Measurements from ENCODE around the gene C14orf132.

C14orf132 gene

GRCh38 chr14:96102081-96102856 lies 63.1 kb downstream of the C14orf132 start:
- Histone ChIP-seq H3K36me3 (ENCODE audit: insufficient read depth, low read length) (no peaks in the 10 kb centered on the region), H3K9ac (ENCODE audit: low read depth, low read length) (no peak overlapping the region), H3K9me3 (ENCODE audit: control insufficient read depth, insufficient read depth, low read length) (no peaks in the 10 kb centered on the region), H3K4me1 (ENCODE audit: insufficient read depth, low read length) (peaks cover 4% of the 10 kb centered on the region; the same call in 1 of the 2 replicates)

- H3K9ac ChIP-seq (ENCODE audit: low read depth, low read length): no peak overlapping the region
- no peaks in the 10 kb centered on the region for H3K9me3 ChIP-seq (ENCODE audit: control insufficient read depth, insufficient read depth, low read length)
- H3K4me1 ChIP-seq (ENCODE audit: insufficient read depth, low read length): peaks cover 4% of the 10 kb centered on the region; the same call in 1 of the 2 replicates
- no peaks in the 10 kb centered on the region for H3K36me3 ChIP-seq (ENCODE audit: insufficient read depth, low read length)
Observed at GRCh38 chr14:96103075-96103474, 63.9 kb downstream of the C14orf132 start.

GRCh38 chr14:96103560-96104460 lies 64.6 kb downstream of the C14orf132 start:
- Histone ChIP-seq H3K9me3 (ENCODE audit: control insufficient read depth, insufficient read depth, low read length) (no peaks in the 10 kb centered on the region), H3K9ac (ENCODE audit: low read depth, low read length) (no peak overlapping the region), H3K4me1 (ENCODE audit: insufficient read depth, low read length) (peaks cover 4% of the 10 kb centered on the region; the same call in 1 of the 2 replicates), H3K36me3 (ENCODE audit: insufficient read depth, low read length) (no peaks in the 10 kb centered on the region)

GRCh38 chr14:96104469-96105057 lies 65.4 kb downstream of the C14orf132 start:
- H3K9me3 ChIP-seq (ENCODE audit: control insufficient read depth, insufficient read depth, low read length): no peaks in the 10 kb centered on the region
- H3K4me1 ChIP-seq (ENCODE audit: insufficient read depth, low read length): peaks cover 4% of the 10 kb centered on the region; the same call in 1 of the 2 replicates
- H3K9ac ChIP-seq (ENCODE audit: low read depth, low read length): no peak overlapping the region
- no peaks in the 10 kb centered on the region for H3K36me3 ChIP-seq (ENCODE audit: insufficient read depth, low read length)

DNA sequence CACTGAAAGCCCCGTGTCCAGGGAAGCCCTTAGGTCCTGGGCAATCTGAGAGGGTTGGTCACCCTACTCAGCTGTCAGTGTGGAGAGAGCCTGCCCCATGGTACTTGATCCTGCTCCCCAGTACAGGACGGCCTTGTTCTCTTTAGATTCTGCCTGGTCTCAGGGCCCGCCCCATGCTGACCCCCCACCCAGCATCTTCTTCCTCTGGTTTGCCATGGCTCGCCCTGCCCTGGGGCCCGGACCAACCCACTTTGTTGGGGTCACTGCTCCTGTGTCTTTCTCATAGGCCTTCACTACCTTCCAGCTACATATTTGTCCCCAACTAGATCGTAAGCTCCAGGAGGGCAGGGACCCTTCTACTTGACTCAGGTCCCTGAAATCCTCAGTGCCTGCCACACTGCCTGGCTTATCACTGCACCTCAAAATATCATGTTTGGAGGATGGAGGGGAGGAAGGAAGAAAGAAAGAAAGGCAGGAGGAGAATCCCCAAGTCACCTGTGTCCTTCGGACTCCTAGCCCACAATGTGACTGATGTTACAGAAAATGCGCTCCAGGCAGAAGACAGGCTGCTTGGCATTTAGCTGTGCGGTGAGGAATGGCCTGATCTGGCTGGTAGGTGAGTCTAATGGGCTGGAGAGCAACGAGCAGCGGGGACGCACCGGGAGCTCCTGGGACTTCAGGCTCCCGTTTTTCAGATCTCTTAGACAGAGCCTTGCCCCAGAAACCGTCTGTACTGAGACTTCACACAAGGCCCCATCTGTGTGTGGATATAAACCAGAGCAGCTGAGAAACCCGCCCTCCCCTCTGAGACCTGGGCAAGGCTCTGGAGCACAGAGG lies 66.1 kb downstream of the C14orf132 start:
- Histone ChIP-seq H3K36me3 (ENCODE audit: insufficient read depth, low read length) (no peaks in the 10 kb centered on the region), H3K4me1 (ENCODE audit: insufficient read depth, low read length) (peaks cover 4% of the 10 kb centered on the region; the same call in 1 of the 2 replicates)

DNA sequence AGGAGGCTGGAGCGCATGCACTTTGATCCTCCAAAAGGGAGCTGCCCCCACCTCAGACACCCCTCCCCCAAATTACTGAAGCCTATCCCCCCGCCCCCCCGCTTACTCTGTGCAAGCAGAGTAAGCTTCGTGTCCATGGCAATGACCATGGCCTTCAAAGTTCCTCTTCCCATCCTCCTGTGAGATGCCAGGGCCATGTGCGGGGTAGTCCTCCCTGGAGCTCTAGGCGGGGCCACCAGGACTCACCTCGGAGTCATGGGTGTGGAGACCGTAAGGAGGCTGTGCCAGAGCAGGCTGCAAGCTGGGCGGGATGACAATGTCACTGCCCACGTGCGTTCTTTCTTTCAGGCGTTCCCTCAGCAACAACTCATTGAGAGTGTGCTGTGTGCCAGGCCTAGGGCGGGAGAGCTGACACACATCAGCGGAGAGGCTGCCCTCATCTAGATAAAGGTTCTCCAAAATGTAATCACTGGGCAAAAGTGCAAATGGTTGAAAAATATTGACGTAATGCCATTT lies 66.8 kb downstream of the C14orf132 start:
- H3K9ac ChIP-seq (ENCODE audit: low read depth, low read length): no peak overlapping the region

More for the DNA sequence above, 66.1 kb downstream of the C14orf132 start:
- no peak overlapping the region for H3K9ac ChIP-seq (ENCODE audit: low read depth, low read length)
- H3K9me3 ChIP-seq (ENCODE audit: control insufficient read depth, insufficient read depth, low read length): no peaks in the 10 kb centered on the region

DNA sequence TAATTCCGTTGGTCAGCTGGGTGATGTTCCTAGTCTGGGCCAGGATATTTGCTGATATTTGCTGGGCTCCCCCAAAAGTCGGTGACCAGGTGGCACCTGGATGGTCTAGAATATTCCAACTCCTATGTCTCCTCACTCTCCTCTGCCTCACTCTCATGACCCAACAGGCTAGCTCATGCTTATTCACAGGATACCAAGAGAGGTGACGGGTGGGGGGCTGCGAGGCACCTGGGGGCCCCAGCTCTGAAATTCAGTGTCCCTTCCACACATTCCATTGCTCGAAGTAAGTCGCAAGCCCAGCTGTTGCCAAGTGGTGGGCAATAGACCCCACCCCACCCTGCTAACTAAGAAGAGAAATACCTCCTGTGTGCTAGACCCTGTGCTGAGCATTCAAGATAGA lies 67.7 kb downstream of the C14orf132 start:
- Histone ChIP-seq H3K9me3 (ENCODE audit: control insufficient read depth, insufficient read depth, low read length) (no peaks in the 10 kb centered on the region), H3K36me3 (ENCODE audit: insufficient read depth, low read length) (no peaks in the 10 kb centered on the region), H3K9ac (ENCODE audit: low read depth, low read length) (no peak overlapping the region), H3K4me1 (ENCODE audit: insufficient read depth, low read length) (no peaks in the 10 kb centered on the region)

More for the DNA sequence above, 66.8 kb downstream of the C14orf132 start:
- no peaks in the 10 kb centered on the region for H3K4me1 ChIP-seq (ENCODE audit: insufficient read depth, low read length)
- no peaks in the 10 kb centered on the region for H3K36me3 ChIP-seq (ENCODE audit: insufficient read depth, low read length)
- H3K9me3 ChIP-seq (ENCODE audit: control insufficient read depth, insufficient read depth, low read length): no peaks in the 10 kb centered on the region

GRCh38 chr14:96108061-96108795 lies 69.1 kb downstream of the C14orf132 start:
- Histone ChIP-seq H3K9me3 (ENCODE audit: control insufficient read depth, insufficient read depth, low read length) (no peaks in the 10 kb centered on the region), H3K4me1 (ENCODE audit: insufficient read depth, low read length) (no peaks in the 10 kb centered on the region), H3K36me3 (ENCODE audit: insufficient read depth, low read length) (no peaks in the 10 kb centered on the region), H3K9ac (ENCODE audit: low read depth, low read length) (no peak overlapping the region)

DNA sequence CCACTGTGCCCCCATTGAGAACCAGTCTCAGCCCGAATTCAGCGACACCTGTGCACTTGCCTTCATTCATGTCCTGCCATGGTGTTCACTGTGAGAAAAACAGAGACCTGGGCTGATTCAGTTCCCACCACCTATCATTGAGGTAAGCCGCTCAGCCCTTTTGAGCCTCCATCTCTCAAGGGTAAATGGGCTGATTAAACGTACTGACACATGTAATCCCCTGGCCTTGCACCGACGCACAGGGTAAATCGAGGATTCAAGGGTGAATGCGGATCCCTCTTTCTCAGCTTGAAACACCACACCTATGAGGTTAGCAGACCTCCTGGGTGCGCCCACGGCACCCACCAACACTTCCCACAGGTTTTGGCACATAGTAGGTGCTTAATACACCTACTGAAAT lies 69.7 kb downstream of the C14orf132 start:
- Histone ChIP-seq H3K9ac (ENCODE audit: low read depth, low read length) (no peak overlapping the region), H3K36me3 (ENCODE audit: insufficient read depth, low read length) (no peaks in the 10 kb centered on the region), H3K9me3 (ENCODE audit: control insufficient read depth, insufficient read depth, low read length) (0 out of 2 replicates have a peak, but pooled peaks cover 3% of the 10 kb centered on the region), H3K4me1 (ENCODE audit: insufficient read depth, low read length) (no peaks in the 10 kb centered on the region)

GRCh38 chr14:96109596-96110355 lies 70.6 kb downstream of the C14orf132 start:
- Histone ChIP-seq H3K9me3 (ENCODE audit: control insufficient read depth, insufficient read depth, low read length) (peaks cover 8% of the 10 kb centered on the region; the same call in 1 of the 2 replicates), H3K4me1 (ENCODE audit: insufficient read depth, low read length) (no peaks in the 10 kb centered on the region), H3K36me3 (ENCODE audit: insufficient read depth, low read length) (no peaks in the 10 kb centered on the region), H3K9ac (ENCODE audit: low read depth, low read length) (no peak overlapping the region)

DNA sequence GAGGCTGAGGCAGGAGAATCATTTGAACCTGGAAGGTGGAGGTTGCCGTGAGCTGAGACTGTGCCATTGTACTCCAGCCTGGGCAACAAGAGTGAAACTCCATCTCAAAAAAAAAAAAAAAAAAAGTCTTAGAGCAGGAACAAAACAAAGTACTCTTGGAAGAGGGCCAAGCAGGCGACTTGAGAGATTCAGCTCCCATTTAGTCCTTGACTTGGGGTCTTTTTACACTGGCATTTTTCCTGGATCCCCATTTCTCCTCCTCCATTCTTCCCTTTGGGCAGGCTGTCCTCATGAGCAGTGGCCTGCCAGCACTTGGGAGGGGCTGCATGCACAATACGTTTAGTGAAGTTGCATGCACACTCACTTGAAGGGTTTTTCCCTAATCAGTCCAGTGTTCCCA lies 72.9 kb downstream of the C14orf132 start:
- Histone ChIP-seq H3K9me3 (ENCODE audit: control insufficient read depth, insufficient read depth, low read length) (peaks cover 16% of the 10 kb centered on the region; the same call in 1 of the 2 replicates), H3K9ac (ENCODE audit: low read depth, low read length) (no peak overlapping the region), H3K4me1 (ENCODE audit: insufficient read depth, low read length) (no peaks in the 10 kb centered on the region), H3K36me3 (ENCODE audit: insufficient read depth, low read length) (no peaks in the 10 kb centered on the region)

- peaks cover 18% of the 10 kb centered on the region; the same call in 1 of the 2 replicates for H3K9me3 ChIP-seq (ENCODE audit: control insufficient read depth, insufficient read depth, low read length)
- no peak overlapping the region for H3K9ac ChIP-seq (ENCODE audit: low read depth, low read length)
- no peaks in the 10 kb centered on the region for H3K36me3 ChIP-seq (ENCODE audit: insufficient read depth, low read length)
- H3K4me1 ChIP-seq (ENCODE audit: insufficient read depth, low read length): no peaks in the 10 kb centered on the region
Observed at GRCh38 chr14:96114002-96114401, 74.8 kb downstream of the C14orf132 start.
